HCT116 (cell line): Measurements from ENCODE around the gene PLEKHA5.

Experiments used
- ATF3 ChIP-seq: IDR thresholded peaks from 2 replicates; pipeline ENCODE4 v1.6.1; 2012
- CEBPB ChIP-seq: IDR thresholded peaks from 2 replicates; pipeline ENCODE4 v1.6.1; 2012; ENCODE audit warnings: low read depth
- CTCF ChIP-seq, 3 experiments: fragments of 200-600 bp in 1 of 3; sonication (generic) in 1 of 3; IDR thresholded peaks in 2 of 3; conservative IDR thresholded peaks in 1 of 3; 2 replicates each; pipeline ENCODE4 v1.5.1; 2012 to 2017; ENCODE audit warnings: low read depth in 2 of 3, low read length in 2 of 3, antibody characterized with exemption in 1 of 3, borderline replicate concordance in 1 of 3, control low read depth in 1 of 3, mild to moderate bottlenecking in 1 of 3, mixed read lengths in 1 of 3, mixed run types in 1 of 3, moderate library complexity in 1 of 3; ENCODE audit not compliant: insufficient read depth in 1 of 3
- EZH2 ChIP-seq: fragments of 200-600 bp; sonication (generic); IDR thresholded peaks from 2 replicates; pipeline ENCODE4 v1.6.1; 2017; ENCODE audit warnings: antibody characterized with exemption, mixed run types
- EZH2phosphoT487 ChIP-seq: fragments of 200-600 bp; IDR thresholded peaks from 2 replicates; pipeline ENCODE4 v1.6.1; 2018; ENCODE audit warnings: antibody characterized with exemption, borderline replicate concordance
- POLR2A ChIP-seq: IDR thresholded peaks from 2 replicates; pipeline ENCODE4 v1.7.0; 2011; ENCODE audit warnings: borderline replicate concordance; ENCODE audit not compliant: insufficient read depth, insufficient read length; ENCODE audit errors: extremely low read depth
- POLR2AphosphoS5 ChIP-seq: IDR thresholded peaks from 2 replicates; pipeline ENCODE4 v1.6.1; 2011; ENCODE audit warnings: mild to moderate bottlenecking, low read depth, low read length, moderate library complexity
- REST ChIP-seq: IDR thresholded peaks from 2 replicates; pipeline ENCODE4 v1.6.1; 2012; ENCODE audit warnings: low read depth
- YY1 ChIP-seq: IDR thresholded peaks from 2 replicates; pipeline ENCODE4 v1.6.1; 2011; ENCODE audit warnings: low read length, low read depth, moderate library complexity, mild to moderate bottlenecking; ENCODE audit not compliant: insufficient replicate concordance; ENCODE audit errors: extremely low read depth

GRCh38 chr12:19088606-19089005 lies 40.9 kb upstream of the PLEKHA5 start:
- TF ChIP-seq EZH2 (no peak), CEBPB (no peak), CTCF (IDR thresholded peaks at IDR 0.05 in 2 of 3, conservative IDR thresholded peaks at IDR 0.05 in 1 of 3; ENCODE audit: borderline replicate concordance in 1 of 3, insufficient read depth in 1 of 3, low read depth in 2 of 3, low read length in 2 of 3) (no peak), EZH2phosphoT487 (no peak), YY1 (no peak), POLR2A (no peak), ATF3 (no peak), POLR2AphosphoS5 (no peak), REST (no peak)
